GM11168 (cell line): ENCODE results near the gene ENTREP3.
"Not testable (repeated sequence)": the region's sequence is repeated elsewhere in the genome, so short reads cannot be mapped to it uniquely, and the experiment has no call there.

Experiments
- in situ Hi-C: fragments of 300-500 bp; cut with MboI; formaldehyde crosslinking; loops from one replicate; pipeline ENCODE4 v1.12.0; 2022; ENCODE audit warnings: low sequenced_read_pairs; ENCODE audit not compliant: unreplicated experiment

The ENTREP3 gene

DNA sequence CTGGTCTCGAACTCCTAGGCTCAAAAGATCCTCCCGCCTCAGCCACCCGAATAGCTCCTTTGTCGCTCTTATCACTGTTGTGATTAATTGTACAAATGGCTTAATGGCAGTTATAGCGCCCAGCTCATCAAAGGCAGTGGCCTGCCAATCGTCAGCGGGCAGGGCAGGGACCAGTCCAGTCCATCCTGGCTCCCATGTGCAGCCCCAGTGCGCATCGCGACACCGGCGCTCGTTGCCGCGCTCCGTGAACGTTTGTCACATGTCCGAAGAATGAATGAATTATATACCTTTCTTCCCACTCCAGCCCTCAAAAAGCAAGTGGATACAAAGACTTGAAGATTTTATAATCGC is 28.4 kb downstream of the ENTREP3 start:
- in situ Hi-C loops, result no loop called here

DNA sequence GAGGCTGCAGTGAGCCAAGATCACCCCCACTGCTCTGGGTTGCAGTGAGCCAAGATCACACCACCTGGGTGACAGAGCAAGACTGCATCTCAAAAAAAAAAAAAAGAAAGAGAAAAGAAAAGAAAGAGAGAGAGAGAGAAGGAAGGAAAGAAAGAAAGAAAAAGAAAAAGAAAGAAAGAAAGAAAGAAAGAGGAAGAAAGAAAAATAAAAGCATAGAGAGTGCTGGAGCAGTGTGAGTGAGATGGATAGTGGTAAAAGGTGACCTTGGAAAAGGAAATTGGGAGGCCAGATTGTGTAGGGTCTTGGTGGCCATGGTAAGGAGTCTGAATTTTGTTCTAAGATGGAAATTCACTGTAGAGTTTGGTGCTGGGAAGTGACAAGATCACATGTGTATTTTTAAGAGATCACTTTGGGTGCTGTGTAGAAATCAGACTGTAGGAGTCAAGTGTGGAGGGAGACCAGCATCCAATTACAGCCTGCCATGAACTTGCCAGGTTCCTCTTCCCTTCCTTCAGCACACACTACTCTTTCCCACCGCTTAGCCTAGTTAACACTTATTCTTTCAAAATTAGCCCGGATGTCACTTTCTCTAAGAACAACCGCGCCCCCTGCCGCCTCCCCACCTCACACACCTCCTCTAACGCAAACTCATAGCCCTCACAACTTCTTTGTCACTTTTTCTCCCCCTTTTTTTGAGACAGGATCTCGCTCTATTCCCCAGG is 28.9 kb downstream of the ENTREP3 start:
- in situ Hi-C loops, result no loop called here

DNA sequence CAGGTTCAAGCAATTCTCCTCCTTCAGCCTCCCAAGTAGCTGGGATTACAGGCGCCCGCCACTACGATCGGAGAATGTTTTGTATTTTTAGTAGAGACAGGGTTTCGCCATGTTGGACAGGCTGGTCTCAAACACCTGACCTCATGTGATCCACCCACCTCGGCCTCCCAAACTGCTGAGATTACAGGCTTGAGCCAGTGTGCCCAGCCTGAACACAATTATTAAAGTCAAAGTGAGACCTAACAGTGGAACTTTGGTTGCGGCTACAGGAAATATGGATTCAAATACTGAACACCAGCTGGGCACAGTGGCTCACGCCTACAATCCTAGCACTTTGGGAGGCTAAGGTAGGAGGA is 29.9 kb downstream of the ENTREP3 start:
- in situ Hi-C loops, result not testable (repeated sequence)

DNA sequence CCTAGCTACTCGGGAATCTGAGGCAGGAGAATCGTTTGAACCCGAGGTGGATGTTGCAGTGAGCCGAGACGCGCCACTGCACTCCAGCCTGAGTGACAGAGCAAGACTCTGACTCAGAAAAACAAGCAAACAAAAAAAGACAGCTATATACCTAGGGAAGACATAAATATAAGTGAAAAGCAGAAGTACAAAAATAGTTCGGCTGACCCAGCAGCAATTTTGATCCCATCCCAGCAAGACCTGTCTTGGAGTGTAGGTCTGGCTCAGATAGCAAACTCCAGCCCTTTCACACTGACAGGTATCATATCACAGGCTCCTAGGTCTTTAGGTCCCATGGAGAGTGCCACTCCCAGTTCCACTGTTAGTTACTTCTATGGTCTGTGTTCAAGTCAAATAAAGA is 32.2 kb downstream of the ENTREP3 start:
- in situ Hi-C loops, result no loop called here

DNA sequence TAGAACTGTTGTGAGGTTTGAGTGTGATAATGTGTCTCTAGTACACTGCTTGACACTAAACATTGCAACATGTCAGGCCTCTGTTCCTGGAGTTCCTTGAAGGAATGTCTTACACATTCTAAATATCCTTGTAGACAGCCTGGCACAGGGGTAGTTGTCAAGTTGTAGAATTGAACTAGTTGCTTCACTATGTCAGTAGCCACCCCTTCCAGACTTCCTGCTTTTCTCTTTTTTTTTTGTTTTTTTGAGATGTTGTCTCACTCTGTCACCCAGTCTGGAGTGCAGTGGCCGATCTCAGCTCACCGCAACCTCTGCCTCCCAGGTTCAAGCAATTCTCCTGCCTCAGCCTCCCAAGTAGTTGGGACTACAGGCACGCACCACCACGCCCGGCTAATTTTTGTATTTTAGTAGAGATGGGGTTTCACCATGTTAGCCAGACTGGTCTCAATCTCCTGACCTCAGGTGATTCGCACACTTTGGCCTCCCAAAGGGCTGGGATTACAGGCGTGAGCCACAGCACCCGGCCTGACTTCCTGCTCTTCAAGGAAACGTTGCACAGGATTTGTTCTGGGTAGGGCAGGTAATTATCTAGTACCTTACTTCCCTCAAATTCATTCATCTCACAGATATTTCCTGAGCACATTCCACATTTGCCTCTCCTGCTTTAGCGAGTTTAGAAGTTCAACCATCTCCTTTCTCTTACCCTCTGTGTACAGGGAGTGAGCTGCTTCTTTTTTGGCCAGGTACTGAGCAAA is 34.9 kb downstream of the ENTREP3 start:
- in situ Hi-C loops, result not testable (repeated sequence)

DNA sequence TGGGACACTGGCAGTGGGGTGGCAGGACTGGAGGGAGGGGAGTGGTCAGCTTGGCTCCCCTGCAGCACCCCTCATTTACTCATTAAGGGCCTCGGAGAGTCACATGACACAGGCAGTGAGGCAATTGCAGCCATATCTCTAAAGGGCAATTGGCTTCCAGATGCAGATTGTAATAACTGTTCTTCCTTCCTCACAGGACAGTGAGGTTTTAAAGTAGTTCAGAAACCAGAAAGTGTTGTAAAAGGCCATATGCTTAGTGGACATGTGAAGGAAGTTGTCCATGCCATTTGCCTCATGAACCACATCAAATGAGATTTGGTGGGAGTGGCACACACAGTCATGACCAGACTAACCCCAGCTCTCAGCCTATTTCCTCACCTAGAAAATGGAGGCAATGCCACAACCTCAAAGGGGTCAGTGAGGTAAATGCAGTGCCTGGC is 35.7 kb downstream of the ENTREP3 start:
- in situ Hi-C loops, result no loop called here

DNA sequence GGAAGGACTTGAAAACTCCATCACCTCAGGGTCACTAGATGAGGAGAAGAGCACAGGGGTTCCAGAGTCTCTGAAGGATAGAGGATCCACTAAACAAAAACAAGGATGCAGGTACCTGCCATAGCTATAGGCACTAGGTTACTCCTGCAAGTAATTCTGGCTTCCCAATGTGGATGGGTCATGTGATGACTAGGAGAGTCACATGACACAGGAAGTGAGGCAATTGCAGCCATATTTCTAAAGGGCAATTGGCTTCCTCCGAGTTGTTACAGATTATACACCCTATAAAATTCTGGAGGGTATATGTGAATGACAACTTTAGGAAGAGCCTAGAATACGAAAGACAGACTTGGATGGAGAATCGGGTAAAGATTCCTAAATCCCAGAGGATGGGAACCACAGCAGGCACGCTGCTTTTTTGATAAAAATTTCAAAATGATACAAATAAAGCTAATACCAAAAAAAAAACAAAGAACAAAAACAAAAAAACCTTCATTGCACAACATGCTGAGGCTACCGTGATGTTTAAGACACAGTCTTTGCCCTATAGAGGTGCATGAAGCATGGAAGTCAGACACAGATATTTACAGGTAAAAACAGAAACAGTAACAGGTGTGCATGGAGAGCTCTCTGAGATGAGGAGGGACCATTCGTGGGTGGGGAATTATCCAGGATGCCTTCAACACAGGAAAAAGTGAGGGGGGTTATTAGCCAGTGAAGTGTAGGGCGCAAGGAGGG is 36.3 kb downstream of the ENTREP3 start:
- in situ Hi-C loops, result no loop called here

DNA sequence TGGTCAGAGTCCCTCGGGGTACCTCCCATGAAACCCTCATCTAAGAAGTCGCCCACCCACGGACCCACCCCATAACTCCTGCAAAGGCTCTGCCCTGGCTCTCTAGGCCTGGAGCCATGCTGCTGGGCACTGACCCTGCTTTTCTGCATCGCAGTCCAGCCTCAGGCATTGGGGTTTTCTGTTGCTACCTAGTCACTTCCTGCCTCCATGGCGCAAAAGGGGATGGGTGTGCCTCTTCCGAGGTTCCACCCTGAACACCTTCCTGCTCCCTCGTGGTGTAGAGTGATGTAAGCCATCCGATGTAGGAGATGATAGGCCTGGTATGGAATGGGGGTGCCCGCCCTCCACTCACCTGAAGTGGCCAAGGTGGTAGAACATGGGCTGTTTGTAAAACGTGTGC is 40.6 kb downstream of the ENTREP3 start:
- in situ Hi-C loops, result not testable (repeated sequence)

DNA sequence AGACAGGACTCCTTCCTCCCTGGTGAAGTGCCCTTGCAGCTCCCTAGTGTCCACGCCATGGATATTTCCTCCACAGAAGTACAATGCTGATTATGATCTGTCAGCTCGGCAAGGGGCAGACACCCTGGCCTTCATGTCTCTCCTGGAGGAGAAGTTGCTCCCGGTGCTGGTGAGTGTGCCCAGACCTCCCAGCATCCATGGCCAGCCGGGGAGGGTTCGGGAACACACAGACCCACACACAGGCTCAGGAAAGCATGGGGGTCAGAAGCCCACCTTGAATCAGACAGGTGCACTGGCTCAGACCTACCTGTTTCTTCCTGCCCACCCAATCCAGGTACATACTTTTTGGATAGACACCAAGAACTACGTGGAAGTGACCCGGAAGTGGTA is 43.2 kb downstream of the ENTREP3 start:
- in situ Hi-C loops, result not testable (repeated sequence)

DNA sequence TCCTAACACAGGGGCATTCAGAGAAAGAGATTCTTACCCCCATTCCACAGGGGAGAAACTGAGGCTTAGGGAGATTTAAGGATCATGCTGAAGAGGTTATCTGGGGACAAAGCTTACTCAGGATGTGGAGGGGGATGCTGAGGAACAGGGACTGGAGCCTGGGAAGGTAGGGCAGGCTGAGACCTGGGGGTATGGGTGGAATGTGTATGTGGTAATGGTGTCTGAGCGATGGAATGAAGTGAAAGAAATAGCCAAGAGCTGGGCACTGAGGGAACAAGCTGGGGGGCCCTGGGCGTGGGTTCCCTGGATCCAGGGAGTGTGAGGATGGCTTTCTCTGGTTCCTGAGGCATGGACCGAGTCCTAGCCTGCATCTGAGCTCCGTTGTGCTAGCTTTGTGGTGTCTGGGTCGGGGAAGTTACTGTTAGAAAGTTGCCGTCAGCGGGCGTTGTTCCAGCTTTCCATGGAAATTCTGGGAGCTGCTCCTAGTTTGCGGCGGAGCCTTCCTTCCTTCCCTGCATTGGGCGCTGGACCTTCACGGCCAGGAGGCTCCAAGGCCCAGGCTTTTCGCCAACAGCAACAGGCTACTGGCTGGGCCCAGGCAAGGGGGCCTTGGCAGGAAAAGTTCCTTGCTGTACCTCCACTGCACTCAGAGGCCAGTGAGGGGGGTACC is 43.8 kb downstream of the ENTREP3 start:
- in situ Hi-C loops, result not testable (repeated sequence)

DNA sequence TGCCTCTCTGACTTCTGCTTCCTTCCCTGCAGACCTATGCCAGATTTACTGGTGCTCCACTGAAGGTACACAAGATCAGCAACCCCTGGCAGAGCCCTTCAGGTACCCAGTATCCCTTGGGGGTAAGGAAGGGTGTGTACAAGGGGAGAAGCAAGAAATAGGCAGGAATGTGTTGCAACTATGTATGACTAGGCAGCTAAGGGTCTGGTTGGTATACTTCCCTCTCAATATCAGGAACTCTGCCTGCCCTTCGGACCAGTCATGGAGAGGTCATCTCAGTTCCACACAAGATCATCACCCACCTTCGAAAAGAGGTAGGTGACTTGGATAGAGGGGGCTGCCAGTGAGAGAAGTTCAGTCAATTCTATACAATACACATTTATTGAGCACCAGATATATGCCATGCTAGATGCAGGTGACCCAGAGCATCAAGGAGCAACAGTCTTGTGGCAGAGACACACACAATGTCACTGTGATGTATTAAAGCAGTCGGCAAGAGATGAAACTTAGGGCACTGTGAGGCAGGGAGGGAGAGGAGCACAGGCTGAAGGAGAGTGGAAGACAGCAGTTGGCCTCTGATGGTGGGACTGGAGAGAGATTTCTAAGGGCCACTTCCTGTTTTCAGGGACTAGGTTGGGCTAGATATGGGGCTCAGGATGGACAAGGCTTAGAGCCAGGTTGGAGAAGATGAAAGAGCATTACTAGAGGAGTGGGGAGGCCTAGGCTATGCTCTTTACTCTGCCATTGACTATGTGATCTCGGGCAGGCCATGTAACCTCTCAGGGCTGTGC is 44.8 kb downstream of the ENTREP3 start:
- in situ Hi-C loops, result no loop called here

DNA sequence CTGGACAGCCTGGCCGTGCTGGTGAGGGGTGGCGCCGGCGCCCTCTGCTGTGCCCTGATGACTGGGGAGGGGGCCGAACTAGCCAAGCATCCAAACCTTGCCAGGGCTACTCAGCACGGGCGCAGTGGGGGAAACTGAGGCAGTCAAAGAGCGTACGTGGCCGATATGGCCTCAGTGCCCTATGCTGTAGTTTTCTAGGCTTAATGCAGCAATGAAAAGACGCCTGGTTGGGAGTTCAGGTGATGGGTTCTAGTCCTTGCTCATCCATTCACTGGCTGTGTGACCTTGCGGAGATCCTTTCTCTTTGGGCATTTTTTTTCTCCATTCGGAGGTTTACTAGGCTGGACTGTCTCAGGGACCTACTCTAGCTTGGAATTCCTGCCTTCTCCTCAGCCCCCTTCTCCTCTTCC is 46.0 kb downstream of the ENTREP3 start:
- in situ Hi-C loops, result no loop called here

DNA sequence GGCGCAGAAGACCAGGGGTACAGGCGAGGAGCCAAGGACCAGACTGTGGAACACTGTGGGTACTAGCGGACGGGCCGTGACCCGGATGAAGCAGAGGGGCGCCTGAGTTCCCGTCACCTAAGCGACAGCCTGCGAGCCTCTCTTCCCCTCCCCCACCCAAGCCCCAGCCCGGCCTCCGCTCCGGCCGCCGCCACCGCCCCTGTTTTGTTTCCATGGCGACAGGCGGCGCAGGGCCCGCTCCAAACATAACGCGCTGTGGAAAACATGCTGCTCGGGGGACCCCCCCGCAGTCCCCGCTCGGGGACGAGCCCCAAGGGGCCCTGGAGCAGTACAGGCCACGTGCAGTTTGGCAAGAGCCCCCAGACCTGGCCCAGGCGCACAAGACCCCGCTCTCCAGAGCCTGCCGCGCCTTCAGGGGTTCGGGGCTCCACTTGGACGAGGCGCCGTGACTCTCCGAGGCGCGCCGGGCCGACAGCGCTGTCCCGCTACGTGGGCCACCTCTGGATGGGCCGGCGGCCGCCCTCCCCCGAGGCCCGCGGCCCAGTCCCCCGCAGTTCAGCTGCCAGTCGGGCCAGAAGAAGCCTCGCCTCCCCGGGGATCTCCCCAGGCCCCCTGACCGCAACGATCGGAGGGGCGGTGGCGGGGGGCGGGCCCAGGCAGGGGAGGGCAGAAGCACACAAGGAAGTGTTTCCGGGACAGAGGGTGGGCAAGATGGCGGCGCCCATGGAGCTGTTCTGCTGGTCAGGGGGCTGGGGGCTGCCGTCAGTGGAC is 46.6 kb downstream of the ENTREP3 start, which contains the start of gene MTX1:
Gene MTX1 (plus strand): TSS at position 155 of the 771 bp plus-strand sequence. CDS start 110 bp downstream, at position 265.
- in situ Hi-C loops, result no loop called here

DNA sequence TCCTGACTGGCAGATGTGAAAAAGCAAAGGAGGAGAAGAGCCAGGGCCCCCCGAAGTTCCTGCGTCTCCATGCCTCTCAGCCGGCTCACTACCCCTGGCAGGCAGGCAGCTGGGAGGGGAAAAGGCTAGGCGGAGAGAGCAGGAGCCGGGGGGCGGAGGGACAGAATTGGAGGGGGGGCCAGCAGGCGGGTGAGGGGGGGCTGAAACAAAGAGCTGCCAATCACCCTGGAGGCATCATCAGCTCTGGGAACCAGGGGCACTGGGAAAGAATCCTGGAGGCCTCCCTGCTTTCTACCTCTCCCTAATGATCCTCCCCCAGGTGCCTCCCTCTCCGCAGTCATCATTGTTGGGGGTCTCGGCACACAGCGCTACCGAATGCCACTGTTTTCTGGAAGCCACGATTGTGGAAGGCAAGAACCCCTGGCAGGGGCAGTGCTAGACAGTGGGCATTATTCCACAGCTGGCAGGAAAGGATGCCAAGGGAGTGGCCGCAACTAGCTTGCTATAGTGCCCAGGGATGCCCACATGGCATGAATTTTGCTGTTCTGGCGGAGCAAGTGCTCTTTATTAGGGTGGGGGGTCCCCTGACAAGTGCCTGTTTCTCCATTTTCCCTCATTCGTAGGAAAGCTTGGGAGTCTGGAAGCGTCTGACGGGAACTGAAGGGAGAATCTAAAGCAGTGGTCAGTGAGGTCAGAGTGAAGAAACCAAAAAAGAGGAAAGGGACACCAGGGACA is 47.3 kb downstream of the ENTREP3 start, which contains the start of gene THBS3:
Gene THBS3 (minus strand): TSS at position 92 of the 735 bp plus-strand sequence. CDS start 21 bp downstream, at position 71.
- in situ Hi-C loops, result no loop called here

DNA sequence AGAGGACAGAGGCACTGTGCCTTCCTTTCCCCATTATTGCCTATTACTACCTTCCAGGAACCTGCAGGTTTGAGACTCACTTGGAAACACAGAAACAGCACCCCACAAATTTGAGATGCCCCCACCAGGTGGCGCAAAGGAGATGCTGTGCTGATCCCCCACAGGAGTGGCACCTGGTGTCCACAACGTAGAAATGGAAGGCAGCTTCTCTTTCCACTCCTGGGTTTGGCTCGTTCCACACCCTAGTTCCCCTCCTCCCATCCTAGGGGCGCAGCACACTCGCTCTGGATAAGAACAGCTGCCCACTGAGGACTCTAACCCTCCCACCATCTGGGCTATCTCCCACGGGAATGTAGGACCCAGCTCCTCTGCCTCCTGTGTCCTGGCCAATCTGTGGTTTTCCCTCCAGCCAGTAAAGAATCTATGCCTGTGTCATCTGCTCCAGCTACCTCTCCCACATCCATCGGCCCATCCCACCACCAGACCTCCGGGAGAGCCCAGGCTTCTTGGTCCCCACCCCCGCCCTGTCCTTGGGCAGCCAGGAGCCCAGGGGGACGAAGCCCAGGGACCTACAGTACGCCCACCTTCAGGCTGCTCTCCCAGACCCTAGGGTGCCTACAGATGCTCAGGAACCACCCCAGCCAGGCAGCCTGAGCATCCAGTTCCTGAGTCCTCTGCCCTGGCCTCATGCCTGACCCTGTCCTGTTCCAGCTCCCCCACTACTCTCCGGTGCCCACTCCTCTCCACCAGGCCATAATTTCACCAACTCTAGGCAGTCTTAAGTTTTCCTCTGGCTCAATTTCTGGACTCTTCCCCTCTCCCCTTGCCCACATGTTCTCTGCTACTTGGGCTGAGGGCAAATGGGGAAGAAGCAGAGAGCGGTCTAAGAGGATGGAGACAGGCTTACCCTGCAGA is 48.1 kb downstream of the ENTREP3 start:
- in situ Hi-C loops, result no loop called here

DNA sequence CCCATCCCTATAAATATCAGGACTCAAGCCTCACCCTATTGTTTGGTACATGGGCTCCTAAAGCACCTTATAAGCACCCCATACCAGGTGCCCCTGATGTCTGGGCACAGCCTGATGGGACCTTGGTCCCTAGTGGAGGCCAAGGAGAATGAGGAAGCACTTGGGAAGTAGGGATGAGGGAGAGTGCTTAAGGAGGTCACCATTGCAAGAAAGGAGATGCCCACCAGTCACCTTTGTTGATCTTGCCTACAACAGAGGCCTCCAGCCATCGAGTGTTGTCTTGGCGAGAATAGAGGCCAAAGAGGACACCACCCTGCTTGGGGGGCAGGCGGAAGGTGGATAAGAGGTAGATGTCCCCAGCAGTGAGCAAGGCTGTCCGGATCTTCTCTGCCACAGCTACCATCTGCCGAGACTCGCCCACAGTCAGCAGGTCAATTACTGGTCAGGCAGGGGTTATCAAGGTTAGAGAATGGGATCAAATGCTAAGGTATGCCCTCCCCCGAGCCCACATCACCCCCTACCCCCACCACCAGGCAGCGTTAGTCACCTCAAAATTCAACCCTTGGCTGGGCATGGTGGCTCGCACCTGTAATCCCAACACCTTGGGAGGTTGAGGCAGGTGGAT is 49.2 kb downstream of the ENTREP3 start:
- in situ Hi-C loops, result no loop called here

DNA sequence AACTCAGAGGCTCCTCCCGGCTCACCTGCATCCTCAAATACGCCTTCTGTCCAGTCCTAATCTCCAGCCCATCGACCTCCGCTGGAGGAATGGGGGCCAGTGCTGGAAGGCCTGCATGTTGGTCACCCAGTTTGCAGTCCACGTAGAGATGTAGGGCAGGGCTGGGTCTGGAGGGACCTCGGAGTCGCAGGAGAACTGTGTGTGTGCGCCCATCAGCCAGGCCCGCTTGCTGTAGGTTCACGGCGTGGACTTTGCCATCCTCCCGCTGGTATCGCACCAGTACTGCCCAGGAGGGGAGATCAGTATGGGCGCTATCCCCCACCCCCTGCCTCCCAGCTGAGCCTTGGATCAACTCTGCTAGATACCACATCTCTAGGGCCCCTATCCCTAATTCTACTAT is 50.2 kb downstream of the ENTREP3 start:
- in situ Hi-C loops, result no loop called here
